ENCODE data around the gene SLC39A6. TPM values are rescaled to one million over a fixed set of nuclear protein-coding genes. Genes with fewer than 3 reads are reported as not detected.

Gene SLC39A6
- total RNA-seq, 1 experiment from 2014 or later = 70.5 TPM

- POLR2A ChIA-PET = no interaction called here
- no TSS peak for BruUV-seq (replicated peaks)
- RAD21 ChIA-PET (ENCODE audit: low non-redundant PET in 1 of 2, low total read pairs in 2 of 2, uncharacterized antibody in 2 of 2, unreplicated experiment in 2 of 2) = no interaction called here
- Histone ChIP-seq H2AFZ (ENCODE audit: low read depth, low read length, poor library complexity, severe bottlenecking) (no peak overlapping the region), H3K27me3 (ENCODE audit: insufficient read depth, low read length) (no peaks in the 10 kb centered on the region), H4K20me1 (ENCODE audit: insufficient read depth) (no peaks in the 10 kb centered on the region), H3K9me3 (ENCODE audit: control insufficient read depth in 1 of 2, insufficient read depth in 1 of 2, low read depth in 1 of 2, low read length in 2 of 2) (no peaks in the 10 kb centered on the region), H3K9ac (ENCODE audit: low read length) (no peak overlapping the region), H3K79me2 (ENCODE audit: insufficient read depth, low read length) (no peaks in the 10 kb centered on the region), H3K9me2 (ENCODE audit: insufficient read depth) (no peaks in the 10 kb centered on the region), H3K4me2 (ENCODE audit: low read length) (no peak overlapping the region), H3K4me1 (ENCODE audit: control insufficient read depth in 1 of 2, insufficient read depth in 2 of 2, low read length in 2 of 2) (no peaks in the 10 kb centered on the region), H3K27ac (ENCODE audit: low read depth, low read length) (no peak overlapping the region), H3K4me3 (replicated peaks in 1 of 2; ENCODE audit: low read depth in 1 of 2, low read length in 2 of 2) (no peak overlapping the region), H3K36me3 (ENCODE audit: control insufficient read depth in 1 of 2, insufficient read depth in 2 of 2, low read length in 2 of 2) (no peaks in the 10 kb centered on the region)
- CTCF ChIA-PET = interaction anchor here (2.0 kb wide), 1 partner anchor 10 kb away, joined by 8 read pairs; no protein-coding TSS in a partner anchor
- no peak for ATAC-seq
- DNase-seq (ENCODE audit: low read depth, low spot score) = no peak
- intact Hi-C loops (cut with micrococcal nuclease) = no loop called here
- no peak for TF ChIP-seq MAX (IDR thresholded peaks at IDR 0.05)
- TF ChIP-seq ATF3 (IDR thresholded peaks at IDR 0.05) = no peak
- no peak for TF ChIP-seq CTCF (IDR thresholded peaks at IDR 0.05 in 2 of 3, conservative IDR thresholded peaks at IDR 0.05 in 1 of 3; ENCODE audit: borderline replicate concordance in 1 of 3, insufficient read depth in 1 of 3, low read depth in 2 of 3, low read length in 2 of 3)
- no peak for TF ChIP-seq YY1 (IDR thresholded peaks at IDR 0.05; ENCODE audit: extremely low read depth, insufficient replicate concordance, low read depth, low read length)
- TF ChIP-seq ELF1 (IDR thresholded peaks at IDR 0.05; ENCODE audit: borderline replicate concordance, low read depth) = no peak
- TF ChIP-seq EZH2phosphoT487 (IDR thresholded peaks at IDR 0.05; ENCODE audit: borderline replicate concordance) = no peak
Measured at GRCh38 chr18:36086186-36086585, 43.0 kb downstream of the SLC39A6 start.

GRCh38 chr18:36085195-36085594 lies 43.9 kb downstream of the SLC39A6 start:
- no peaks in the 10 kb centered on the region for H3K27me3 ChIP-seq (ENCODE audit: insufficient read depth, low read length)
- intact Hi-C loops (cut with micrococcal nuclease) = no loop called here
- no peaks in the 10 kb centered on the region for H3K36me3 ChIP-seq (ENCODE audit: control insufficient read depth in 1 of 2, insufficient read depth in 2 of 2, low read length in 2 of 2)
- CTCF ChIA-PET = interaction anchor here (2.0 kb wide), 1 partner anchor 11 kb away, joined by 8 read pairs; no protein-coding TSS in a partner anchor
- POLR2A ChIA-PET = no interaction called here
- no peak for ATAC-seq
- H2AFZ ChIP-seq (ENCODE audit: low read depth, low read length, poor library complexity, severe bottlenecking) = no peak overlapping the region
- BruUV-seq (replicated peaks) = no TSS peak
- H3K4me1 ChIP-seq (ENCODE audit: control insufficient read depth in 1 of 2, insufficient read depth in 2 of 2, low read length in 2 of 2) = no peaks in the 10 kb centered on the region
- no peak overlapping the region for H3K4me3 ChIP-seq (replicated peaks in 1 of 2; ENCODE audit: low read depth in 1 of 2, low read length in 2 of 2)
- H3K79me2 ChIP-seq (ENCODE audit: insufficient read depth, low read length) = no peaks in the 10 kb centered on the region
- no peaks in the 10 kb centered on the region for H3K9me3 ChIP-seq (ENCODE audit: control insufficient read depth in 1 of 2, insufficient read depth in 1 of 2, low read depth in 1 of 2, low read length in 2 of 2)
- RAD21 ChIA-PET (ENCODE audit: low non-redundant PET in 1 of 2, low total read pairs in 2 of 2, uncharacterized antibody in 2 of 2, unreplicated experiment in 2 of 2) = no interaction called here
- no peak overlapping the region for H3K9ac ChIP-seq (ENCODE audit: low read length)
- no peak for DNase-seq (ENCODE audit: low read depth, low spot score)
- no peak overlapping the region for H3K4me2 ChIP-seq (ENCODE audit: low read length)
- no peaks in the 10 kb centered on the region for H4K20me1 ChIP-seq (ENCODE audit: insufficient read depth)
- TF ChIP-seq JUND (IDR thresholded peaks at IDR 0.05) = no peak
- no peak for TF ChIP-seq ZNF274 (IDR thresholded peaks at IDR 0.05; ENCODE audit: low read depth, low read length)
- TF ChIP-seq CBX3 (IDR thresholded peaks at IDR 0.05; ENCODE audit: low read depth) = no peak
- TF ChIP-seq ELF1 (IDR thresholded peaks at IDR 0.05; ENCODE audit: borderline replicate concordance, low read depth) = no peak
- TF ChIP-seq CEBPB (IDR thresholded peaks at IDR 0.05; ENCODE audit: low read depth) = no peak
- TF ChIP-seq POLR2AphosphoS5 (IDR thresholded peaks at IDR 0.05; ENCODE audit: low read depth, low read length) = no peak
- no peak for TF ChIP-seq EGR1 (IDR thresholded peaks at IDR 0.05; ENCODE audit: low read depth)
- no peak for TF ChIP-seq ZFX (IDR thresholded peaks at IDR 0.05)
- TF ChIP-seq ZBTB33 (IDR thresholded peaks at IDR 0.05; ENCODE audit: extremely low read depth, insufficient replicate concordance, low read length) = no peak
- H3K27ac ChIP-seq (ENCODE audit: low read depth, low read length) = no peak overlapping the region
- H3K9me2 ChIP-seq (ENCODE audit: insufficient read depth) = no peaks in the 10 kb centered on the region

Measured in HCT116 (cell line).